GM12873 (cell line): ENCODE measurements around the gene TARDBP.
A peak's percentile ranks its signal among the peaks of the same experiment; 100 is the strongest.

Source experiments
- TF ChIP-seq, protein P1 (sequence below): IDR thresholded peaks from 2 replicates; pipeline ENCODE4 v1.5.1; 2012; ENCODE audit warnings: low read depth, mild to moderate bottlenecking, moderate library complexity, low read length, control low read depth; ENCODE audit not compliant: insufficient read depth; ENCODE audit errors: missing control alignments

TARDBP gene

DNA sequence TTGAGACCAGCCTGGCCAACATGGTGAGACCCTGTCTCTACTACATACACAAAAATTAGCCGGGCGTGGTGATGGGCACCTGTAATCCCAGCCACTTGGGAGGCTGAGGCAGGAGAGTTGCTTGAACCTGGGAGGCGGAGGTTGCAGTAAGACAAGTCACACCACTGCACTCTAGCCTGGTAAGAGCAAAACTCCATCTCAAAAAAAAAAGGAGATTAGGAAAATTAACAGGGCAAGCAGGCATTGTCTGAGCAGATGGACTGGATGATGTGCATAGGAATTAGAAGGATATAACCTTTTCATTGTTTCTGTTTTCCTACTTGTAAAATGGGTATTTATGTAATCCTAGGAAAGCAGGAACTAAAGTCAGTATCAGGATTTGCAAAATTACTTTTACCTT, 15.6 kb downstream of the TARDBP start:
- TF ChIP-seq, protein P1, sequence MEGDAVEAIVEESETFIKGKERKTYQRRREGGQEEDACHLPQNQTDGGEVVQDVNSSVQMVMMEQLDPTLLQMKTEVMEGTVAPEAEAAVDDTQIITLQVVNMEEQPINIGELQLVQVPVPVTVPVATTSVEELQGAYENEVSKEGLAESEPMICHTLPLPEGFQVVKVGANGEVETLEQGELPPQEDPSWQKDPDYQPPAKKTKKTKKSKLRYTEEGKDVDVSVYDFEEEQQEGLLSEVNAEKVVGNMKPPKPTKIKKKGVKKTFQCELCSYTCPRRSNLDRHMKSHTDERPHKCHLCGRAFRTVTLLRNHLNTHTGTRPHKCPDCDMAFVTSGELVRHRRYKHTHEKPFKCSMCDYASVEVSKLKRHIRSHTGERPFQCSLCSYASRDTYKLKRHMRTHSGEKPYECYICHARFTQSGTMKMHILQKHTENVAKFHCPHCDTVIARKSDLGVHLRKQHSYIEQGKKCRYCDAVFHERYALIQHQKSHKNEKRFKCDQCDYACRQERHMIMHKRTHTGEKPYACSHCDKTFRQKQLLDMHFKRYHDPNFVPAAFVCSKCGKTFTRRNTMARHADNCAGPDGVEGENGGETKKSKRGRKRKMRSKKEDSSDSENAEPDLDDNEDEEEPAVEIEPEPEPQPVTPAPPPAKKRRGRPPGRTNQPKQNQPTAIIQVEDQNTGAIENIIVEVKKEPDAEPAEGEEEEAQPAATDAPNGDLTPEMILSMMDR = no peak

DNA sequence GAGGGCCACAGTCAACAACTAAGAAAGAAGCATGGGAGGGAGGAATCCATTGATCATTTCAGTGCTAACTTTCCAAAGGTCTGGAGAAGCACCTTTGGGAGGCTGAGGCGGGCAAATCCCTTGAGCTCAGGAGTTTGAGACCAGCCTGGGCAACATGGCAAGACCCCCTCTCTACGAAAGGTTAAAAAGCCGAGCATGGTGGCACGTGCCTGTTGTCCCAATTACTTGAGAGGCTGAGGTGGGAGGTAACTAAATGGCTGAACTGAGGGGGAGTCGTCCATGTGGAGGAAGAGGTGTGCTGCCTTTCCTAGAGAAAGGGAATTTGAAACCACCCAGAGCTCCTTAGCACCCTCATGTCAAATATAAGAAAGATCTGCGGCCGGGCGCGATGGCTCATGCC, 18.4 kb downstream of the TARDBP start:
- TF ChIP-seq, protein P1 = no peak

DNA sequence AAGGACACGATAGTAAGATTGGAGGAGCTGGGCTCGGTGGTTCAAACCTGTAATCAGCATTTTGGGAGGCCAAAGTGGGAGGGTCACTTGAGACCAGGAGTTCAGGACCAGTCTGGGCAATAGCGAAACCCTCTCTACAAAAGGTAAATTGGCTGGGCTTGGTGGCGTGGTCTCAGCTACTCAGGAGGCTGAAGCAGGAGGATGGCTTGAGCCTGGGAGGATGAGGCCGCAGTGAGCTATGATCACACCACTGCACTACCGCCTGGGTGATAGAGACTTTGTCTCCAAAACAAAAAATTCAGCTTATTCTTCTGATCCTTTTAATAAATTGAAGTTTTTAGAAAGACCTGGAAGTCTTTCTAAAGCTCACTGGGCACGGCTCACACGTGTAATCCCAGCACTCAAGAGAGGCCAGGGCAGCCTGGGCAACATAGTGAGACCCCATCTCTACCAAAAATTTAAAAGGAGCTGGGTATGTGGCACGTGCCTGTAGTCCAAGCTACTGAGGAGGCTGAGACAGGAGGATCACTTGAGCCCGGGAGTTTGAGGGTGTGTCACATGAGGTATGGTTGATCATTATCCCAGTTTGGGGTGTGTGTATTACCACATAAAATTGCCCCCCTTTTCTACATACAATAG, 19.3 kb downstream of the TARDBP start:
- TF ChIP-seq, protein P1 = no peak

DNA sequence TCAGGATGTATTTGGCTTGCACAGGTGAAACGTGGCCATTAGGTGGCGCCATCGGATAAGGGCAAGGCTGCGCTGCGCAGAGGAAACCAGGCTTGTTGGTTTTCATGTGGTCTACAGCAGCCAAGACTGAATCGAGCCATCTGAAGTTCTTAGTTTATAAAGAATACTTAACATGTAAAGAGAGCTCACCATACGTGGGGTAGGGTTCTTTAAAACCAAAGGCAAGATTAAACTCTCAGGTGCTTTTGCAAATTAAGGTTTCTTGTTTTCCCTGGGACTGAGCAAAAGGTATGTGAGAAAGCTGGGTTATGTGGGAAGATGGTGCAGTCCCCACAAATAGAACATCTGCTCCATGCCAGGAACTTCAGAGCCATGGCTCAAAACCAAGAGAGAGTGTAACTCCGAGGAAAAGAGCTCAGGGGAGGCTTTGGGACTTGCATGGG, 25.3 kb downstream of the TARDBP start:
- TF ChIP-seq, protein P1 = peak; percentile 98

DNA sequence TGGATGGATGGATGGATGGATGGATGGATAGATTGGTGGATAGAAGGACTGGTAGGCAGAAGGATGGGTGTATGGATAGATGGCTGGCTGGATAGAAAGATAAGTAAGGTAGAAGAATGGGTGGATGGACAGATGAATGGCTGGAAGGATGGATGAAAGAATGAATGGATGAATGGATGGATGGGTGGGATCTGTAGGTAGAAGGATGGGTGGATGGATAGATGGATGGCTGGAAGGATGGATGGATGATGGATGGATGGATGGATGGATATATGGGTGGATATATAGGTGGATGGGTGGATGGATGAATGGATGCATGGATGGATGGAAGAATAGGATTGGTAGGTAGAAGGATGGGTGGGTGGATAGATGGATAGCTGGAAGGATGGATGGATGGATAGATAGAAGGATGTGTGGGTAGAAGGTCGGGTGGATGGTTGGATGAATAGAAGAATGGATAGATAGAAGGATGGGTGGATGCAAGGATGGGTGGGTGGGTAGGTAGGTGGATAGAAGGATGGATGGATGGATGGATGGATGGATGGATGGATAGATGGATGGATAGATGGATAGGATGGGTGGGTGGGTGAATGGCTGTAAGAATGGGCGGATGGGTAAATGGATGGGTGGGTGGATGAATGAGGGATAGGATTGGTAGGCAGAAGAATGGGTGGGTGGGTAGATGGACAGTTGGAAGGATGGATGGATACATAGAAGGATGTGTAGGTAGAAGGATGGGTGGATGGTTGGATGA, 27.1 kb downstream of the TARDBP start:
- TF ChIP-seq, protein P1 = no peak

DNA sequence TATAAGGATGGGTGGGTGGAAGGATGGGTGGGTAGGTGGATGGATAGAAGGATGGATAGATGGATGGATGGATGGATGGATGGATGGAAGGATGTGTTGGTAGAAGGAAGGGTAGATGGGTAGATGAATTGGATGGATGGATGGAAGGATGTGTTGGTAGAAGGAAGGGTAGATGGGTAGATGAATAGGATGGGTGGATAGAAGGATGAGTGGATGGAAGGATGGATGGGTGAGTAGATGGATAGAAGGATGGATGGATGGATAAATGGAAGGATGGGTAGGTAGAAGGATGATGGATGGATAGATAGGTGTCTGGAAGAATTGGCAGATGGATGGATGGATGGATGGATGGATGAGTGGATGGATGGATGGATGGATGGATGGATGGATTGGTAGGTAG, 28.6 kb downstream of the TARDBP start:
- TF ChIP-seq, protein P1 = no peak

DNA sequence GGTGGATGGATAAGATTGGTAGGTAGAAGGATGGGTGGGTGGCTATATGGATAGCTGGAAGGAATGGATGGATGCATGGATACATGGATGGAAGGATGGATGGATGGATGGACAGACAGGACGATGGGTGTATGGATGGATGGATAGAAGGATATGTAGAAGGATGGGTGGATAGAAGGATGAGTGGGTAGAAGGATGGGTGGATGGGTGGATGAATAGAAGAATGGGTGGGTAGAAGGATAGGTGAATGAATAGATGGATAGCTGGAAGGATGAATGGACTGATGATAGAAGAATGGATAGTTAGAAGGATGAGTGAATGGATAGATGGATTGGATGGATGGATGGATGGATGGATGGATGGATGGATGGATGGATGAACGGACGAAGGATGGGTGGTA, 29.6 kb downstream of the TARDBP start:
- TF ChIP-seq, protein P1 = no peak
